Measurements from ENCODE around the gene RAPGEFL1.
"Not testable (repeated sequence)": the region's sequence is repeated elsewhere in the genome, so short reads cannot be mapped to it uniquely, and the experiment has no call there.

Gene RAPGEFL1

DNA sequence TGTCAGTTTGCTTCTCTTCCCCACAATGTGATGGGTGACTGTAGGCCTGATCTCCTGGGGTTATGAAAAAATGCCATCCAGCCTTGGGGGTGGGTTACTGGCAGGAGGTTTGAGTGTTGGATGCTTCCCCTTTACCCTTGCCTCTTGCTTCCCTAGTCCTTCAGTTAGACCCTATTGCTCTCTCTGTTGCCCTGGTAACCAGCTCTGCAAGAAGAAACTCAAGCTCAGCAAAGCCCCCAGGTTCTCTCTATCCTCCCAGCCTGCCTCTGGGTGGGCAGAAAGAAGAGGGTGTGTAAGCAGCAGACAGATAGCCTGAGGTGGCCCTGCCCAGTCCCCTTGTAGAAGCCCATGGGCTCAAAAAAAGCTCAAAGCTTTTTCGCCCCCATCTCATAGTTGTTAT, 2.8 kb upstream of the RAPGEFL1 start:
- no peak for DNase-seq

DNA sequence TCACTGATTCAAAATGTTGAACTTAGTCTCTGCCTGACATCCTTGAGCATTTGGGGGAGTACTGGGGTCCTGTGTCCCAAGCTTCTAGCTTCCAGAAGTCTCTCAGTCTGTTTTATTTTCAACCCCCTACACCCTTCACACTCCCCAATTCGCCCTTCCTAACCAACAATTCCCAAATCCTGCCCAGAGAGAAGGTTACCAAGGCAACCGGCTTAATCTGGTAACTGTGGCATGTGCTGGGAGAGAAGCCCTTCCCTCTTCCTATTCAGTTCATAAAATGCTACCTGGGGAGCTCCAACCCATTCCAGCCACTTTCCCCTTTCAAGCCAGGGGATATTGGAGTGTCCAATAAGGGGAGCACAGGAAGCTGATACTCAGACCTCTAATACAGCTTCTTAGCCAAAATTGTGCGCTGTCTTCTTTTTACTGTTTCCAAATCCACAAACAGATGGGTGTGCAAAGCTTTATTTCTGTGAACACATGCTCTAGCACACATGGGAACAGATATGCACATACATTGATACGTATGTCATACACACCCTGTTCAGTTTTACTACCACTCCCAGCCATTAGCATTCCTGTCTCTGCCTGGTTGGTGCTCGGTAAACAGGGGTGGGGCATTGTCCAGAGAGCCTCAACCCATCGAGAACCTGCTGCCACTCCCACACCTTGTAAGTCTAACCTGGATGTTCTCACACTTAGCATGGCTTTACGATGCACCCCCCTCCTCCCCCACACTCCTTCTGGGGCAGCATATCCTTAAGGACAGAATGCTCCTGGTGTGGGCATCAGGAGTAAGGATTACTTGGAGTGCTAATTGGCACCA, 1.1 kb upstream of the RAPGEFL1 start:
- no peak for DNase-seq

DNA sequence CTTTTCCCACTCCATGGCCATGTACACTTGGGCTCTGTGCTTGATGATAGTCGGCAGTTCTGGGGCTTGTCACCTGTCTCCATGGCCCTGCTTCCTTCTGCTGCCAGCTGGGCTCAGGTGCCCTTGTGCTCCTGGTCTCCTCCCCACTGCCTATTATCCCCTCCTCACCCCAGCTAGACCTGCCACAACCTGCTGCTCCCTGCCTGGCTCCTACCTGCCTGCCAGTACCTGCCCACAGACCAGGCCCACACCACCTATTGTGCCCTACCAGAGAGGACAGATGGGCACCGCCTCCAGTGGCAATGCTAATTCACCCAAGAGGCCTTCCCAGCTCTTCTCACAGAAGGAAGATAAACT, 538 bp upstream of the RAPGEFL1 start:
- no peak for DNase-seq

DNA sequence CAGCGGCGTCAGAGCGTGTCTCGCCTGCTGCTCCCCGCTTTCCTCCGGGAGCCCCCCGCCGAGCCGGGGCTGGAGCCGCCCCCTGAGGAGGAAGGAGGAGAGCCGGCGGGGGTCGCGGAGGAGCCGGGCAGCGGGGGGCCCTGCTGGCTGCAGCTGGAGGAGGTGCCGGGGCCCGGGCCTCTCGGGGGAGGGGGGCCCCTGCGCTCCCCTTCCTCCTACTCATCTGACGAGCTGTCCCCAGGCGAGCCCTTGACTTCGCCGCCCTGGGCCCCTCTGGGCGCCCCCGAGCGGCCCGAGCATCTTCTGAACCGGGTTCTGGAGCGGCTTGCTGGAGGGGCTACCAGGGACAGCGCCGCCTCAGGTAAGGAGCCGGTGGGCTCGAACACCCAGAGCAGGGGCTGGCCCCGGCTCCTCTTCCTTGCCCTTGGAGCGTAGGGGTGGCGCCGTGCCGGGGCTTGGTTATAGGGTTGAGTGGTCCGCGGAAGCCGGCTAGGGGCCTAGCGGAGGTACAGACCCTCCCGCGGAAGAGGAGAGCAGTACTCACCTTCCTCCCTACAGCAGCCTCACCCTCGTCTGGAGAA, 841 bp downstream of the RAPGEFL1 start:
- DNase-seq = no peak

DNA sequence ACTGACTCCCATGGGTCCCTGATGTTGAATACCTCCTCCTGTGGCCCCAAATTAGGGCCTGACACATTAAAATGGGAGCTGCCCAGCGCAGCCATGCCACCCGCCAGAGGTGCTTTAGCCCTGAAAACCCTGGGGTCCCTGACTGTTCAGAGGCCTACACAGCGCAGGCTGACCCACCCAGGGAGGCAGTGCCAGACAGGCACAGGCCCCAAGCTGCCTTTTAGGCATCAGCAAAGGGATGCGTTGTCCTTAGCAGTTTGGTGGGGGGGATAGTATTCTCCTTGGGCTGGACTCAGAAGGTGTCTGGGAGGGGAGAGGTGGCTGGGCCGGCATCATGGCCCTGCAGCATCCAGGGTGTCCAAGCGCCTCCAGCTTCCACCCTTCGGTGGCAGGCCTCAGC, 1.4 kb downstream of the RAPGEFL1 start:
- DNase-seq = no peak

DNA sequence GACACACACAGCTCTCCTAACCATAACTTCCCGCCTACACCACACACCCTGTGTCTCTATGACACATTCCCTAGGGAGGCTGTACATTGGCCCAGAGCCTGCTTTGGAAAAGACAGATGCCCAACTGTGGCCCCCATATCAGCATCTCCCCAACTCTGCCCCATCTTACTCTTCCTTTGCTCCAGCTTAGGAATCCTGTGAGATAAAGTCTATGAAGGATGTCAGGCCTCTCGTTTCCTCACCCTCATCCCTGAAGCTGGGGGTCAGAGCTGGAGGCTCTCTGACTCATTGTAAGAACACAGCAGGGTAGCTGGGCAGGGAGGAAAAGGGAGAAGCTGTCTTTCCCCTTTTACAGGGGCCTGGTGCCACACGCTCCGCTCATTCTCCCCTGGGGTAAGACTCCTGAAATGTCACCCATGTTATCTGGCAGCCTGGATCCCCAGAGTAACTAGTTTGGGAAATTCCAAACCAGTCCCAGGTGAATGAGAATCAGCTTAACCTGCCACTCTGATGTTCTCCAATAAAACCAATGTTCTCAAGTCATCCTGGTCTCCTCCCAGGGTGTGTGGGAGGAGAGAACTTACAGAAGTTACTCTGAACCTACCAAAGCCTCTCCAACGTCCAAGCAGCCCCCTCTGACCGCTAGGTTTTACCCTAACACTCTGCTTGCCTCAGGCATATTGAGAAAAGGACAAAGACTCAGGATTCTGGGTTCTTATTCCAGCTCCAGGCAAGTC, 2.8 kb downstream of the RAPGEFL1 start:
- no peak for DNase-seq

DNA sequence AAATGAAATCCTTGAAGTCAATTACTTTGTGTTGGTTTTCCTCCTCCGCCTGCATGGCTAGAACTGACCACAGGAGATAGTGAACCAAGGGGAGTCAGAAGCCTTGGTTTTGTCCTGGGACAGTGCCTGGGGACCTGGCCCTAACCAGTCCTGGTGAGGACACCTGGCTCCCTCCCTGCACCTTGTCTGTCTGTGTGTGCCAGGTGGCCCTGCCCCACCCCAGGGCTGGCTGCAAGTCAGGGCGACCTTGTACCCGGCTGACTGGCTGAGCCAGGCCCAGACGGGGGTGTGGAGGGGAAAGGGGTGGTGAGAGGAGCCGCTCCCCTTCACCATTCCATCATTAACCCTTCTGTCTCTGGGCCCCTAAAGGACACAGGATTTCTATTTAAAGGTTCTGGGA, 3.4 kb downstream of the RAPGEFL1 start:
- no peak for DNase-seq

DNA sequence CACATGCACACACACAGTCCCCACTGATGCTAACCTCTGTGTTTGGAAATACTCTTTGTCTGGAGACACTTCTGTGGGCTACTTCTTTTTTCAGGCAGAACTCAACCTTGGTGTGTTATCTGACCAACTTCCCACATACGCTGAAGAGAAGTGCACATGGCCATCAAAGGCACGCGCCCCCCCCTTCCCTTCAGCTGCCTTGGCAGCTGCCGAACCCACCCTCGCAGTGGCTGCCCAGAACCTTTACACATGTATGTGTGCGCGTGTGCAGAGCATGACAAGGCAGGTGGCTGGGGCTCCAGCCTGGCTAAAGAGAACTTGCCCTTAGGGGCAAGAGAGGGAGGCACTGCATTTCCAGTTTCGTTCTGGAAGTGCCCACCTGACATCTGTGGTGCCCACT, 3.9 kb downstream of the RAPGEFL1 start:
- DNase-seq = no peak

DNA sequence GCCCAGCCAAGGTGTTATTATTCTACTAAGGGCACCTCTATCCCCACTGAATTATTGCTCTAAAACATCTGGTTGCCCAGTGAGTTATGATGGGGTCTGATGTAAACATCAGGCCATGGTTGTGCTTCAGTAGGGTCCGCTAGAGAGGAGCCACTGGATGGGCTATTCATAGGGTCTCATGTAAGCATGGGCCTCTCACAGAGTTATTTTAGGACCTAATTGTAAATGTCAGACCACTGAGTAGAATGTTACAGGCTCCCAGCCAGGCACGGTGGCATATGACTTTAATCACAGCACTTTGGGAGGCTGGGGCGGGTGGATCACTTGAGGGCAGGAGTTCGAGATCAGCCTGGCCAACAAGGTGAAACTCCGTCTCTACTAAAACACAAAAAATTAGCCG, 5.3 kb downstream of the RAPGEFL1 start:
- no peak for DNase-seq

DNA sequence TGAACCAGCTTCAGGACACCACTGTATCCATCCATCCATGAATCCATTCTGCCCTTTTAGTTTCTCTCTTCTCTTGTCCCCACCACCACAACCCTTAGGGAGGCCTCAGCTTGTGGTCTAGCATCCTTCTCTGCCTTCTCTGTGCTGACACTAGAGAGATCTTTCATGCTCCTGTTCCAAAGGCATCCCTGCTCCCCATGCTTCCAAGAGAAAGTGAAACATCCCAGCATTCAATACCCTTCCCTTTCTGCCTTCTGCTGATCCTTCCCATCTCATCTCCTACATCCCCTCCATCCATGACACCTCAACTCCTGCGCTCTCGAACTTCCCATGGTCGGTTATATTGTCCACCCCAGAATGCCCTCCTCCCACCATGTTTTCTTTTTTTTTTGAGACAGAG, 10.0 kb downstream of the RAPGEFL1 start:
- no peak for DNase-seq

DNA sequence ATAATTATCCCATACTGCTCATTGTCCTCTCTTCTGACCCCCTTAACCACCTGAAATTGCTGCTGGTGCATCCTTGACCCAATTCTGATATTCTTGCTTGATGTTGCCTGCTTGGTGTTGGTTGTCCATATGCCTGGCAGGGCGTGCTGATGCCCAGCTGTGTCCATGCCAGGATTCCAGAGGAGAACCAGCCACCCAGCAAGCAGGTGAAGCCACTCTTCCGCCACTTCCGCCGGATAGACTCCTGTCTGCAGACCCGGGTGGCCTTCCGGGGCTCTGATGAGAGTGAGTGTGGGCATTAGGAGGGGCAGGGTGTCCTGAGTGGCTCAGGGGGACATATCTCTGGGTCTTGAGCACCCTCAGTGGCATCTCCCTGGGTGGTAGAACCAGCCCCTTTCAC, 11.4 kb downstream of the RAPGEFL1 start:
- DNase-seq = no peak

DNA sequence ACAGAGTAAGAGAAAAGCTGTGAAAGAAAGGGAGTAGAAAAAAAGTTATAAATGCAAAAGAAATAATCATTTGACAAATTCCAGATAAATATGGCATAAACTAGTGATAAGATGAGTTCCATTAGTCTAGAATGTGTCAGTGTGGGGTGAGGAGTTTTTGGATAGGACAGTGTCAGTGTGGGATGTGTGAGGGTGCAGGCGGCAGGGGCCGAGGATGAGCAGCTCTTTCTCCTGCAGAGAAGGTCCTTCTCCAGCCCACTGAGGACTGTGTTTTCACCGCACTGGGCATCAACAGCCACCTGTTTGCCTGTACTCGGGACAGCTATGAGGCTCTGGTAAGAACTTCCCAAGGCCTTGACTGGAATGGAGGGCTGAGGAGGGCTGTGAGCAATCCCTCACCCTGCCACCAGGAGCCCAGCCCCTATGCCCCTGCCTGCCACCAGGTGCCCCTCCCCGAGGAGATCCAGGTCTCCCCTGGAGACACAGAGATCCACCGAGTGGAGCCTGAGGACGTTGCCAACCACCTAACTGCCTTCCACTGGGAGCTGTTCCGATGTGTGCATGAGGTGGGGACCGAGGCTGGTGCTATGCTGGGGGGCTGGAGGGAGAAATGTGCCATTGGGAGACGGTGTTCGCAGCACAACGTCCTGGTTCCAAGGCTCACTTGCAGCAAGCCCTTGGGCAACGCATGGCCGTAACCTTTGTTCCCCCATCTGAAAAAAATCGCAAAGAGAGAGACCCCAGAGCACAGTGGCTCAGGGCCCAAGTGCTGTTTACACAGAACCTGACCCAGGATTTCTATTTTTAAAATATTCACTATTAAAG, 13.1 kb downstream of the RAPGEFL1 start:
- DNase-seq = peak; percentile 30

DNA sequence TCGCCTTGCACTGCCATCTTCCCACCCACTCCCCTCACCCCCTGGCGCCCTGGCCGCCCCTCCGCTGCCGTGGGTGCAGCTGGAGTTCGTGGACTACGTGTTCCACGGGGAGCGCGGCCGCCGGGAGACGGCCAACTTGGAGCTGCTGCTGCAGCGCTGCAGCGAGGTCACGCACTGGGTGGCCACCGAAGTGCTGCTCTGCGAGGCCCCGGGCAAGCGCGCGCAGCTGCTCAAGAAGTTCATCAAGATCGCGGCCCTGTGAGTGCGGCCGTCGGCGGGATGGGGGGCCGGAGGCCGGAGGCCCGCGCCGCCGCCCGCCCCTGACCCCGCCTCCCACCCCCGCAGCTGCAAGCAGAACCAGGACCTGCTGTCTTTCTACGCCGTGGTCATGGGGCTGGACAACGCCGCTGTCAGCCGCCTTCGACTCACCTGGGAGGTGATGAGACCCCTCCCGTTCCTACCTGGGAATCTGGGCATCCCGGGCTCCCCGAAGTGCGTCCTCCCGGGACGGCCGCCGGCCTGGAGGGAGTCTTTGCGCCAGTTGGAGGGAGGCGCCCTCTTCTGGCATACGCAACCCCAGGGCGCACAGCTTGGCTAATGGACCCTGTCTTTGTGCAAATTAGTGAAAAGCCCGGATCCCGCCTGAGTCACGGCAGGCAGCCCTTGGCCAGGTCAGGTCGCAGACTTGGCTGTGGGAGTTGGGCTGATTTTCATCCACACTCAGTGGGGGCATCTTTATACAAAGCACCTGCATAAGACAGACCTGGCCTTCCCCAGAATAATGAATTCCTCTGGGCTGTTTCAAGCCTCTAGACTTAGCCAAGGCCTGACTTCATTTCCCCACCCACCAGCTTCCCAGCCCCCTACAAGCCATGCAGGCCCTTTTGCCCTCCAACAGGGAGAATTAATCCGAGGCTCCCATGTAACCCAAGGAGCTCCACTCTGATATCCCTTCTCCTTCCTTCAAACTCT, 14.3 kb downstream of the RAPGEFL1 start:
- DNase-seq = peak; percentile 71

DNA sequence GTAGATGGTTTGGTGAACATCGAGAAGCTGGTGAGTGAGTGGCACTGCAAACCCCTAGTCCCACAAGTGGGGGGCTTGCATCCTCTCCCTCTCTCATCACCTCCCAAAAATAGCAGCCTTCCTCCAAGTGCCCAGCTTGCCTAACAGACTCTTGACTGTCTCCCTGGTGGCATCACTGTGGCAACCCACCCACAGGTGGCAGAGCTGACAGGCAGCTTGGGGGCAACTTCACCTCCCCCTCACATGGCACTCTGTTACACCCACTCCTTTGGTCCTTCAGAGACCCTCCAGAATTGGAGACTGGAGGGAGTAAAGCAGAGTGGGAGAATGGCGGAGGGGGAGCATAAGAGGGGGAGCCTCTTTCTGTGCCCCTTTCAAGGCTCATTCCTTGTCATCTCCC, 15.7 kb downstream of the RAPGEFL1 start:
- DNase-seq = no peak

DNA sequence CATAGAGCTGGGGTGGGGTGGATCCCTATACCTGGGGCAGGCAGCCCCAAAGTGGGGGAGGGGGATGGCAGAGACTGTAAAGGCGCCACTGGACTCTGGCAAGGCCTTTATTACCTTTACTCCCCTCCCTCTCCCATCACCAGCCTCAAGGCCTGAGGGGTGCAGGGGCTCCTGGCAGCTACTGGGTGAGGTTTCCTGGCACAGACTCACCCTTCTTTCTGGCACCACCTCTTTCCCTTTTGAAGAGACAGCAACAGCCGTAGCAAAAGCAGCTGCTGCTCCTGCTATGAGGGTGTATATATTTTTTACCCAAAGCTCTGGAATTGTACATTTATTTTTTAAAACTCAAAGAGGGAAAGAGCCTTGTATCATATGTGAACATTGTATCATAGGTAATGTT, 17.6 kb downstream of the RAPGEFL1 start:
- no peak for DNase-seq

DNA sequence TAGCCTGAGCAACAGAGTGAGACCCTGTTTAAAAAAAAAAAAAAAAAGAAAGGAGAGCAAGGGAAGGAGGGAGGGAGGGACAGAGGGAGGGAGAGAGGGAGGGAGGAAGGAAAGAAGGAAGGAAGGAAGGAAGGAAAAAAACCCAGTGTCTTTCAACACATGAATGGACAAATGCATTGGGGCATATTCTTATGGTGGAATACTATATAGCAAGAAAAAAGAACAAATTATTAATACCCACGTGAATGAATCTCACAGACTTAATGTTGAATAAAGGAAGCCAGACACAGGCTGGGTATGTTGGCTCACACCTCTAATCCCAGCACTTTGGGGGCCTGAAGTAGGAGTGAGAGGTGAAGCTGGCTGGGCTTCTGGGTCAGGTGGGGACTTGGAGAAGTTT, 20.3 kb downstream of the RAPGEFL1 start:
- no peak for DNase-seq

DNA sequence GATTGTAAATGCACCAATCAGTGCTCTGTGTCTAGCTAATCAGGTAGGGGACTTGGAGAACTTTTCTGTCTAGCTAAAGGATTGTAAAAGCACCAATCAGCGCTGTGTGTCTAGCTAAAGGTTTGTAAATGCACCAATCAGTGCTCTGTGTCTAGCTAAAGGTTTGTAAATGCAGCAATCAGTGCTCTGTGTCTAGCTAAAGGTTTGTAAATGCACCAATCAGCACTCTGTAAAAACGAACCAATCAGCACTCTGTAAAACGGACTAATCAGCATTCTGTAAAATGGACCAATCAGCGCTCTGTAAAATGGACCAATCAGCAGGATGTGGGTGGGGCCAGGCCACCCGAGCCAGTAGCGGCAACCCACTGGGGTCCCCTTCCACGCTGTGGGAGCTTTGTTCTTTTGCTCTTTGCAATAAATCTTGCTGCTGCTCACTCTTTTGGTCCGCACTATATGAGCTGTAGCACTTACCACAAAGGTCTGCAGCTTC, 20.7 kb downstream of the RAPGEFL1 start:
- DNase-seq = not testable (repeated sequence)

DNA sequence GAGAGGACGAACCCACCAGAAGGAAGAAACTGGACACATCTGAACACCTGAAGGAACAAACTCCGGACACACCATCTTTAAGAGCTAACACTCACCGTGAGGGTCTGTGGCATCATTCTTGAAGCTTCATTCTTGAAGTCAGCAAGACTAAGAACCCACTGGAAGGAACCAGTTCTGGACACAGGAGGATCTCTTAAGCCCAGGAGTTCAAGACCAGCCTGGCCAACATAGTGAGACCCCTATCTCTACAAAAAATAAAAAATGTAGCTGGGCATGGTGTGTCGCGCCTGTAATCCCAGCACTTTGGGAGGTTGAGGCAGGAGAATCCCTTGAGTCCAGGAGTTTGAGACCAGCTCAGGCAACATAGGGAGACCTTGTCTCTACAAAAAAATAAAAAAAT, 21.3 kb downstream of the RAPGEFL1 start:
- DNase-seq = no peak

DNA sequence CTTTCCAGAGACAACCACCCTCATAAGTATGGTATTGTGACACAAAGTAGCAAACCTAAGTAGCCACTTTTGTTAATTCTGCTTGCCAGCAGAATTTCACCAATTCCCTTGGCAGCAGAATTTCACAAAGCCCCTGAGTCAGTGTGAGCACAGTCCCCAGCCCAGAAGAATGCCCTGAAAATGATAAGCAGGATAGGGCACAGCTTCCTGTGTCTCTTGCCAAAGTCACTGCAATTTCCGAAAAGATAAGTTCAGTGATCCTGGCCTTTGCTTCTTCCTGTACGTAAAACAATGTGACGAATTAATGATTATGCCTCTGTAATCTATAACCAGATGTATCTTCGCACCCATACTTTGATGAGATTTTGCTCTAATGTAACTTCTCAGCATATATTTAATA, 25.9 kb downstream of the RAPGEFL1 start:
- no peak for DNase-seq

DNA sequence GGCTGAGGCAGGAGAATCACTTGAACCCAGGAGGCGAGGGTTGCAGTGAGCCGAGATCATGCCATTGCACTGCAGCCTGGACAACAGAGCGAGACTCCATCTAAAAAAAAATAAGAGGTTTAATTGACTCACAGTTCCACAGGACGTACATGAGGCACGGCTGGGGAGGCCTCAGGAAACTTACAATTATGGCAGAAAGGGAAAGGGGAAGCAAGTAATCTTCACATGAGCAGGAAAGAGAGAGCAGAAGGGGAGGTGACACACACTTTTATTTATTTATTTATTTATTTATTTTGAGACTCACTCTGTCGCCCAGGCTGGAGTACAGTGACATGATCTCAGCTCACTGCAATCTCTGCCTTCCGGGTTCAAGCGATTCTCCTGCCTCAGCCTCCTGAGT, 28.9 kb downstream of the RAPGEFL1 start:
- DNase-seq = not testable (repeated sequence)

DNA sequence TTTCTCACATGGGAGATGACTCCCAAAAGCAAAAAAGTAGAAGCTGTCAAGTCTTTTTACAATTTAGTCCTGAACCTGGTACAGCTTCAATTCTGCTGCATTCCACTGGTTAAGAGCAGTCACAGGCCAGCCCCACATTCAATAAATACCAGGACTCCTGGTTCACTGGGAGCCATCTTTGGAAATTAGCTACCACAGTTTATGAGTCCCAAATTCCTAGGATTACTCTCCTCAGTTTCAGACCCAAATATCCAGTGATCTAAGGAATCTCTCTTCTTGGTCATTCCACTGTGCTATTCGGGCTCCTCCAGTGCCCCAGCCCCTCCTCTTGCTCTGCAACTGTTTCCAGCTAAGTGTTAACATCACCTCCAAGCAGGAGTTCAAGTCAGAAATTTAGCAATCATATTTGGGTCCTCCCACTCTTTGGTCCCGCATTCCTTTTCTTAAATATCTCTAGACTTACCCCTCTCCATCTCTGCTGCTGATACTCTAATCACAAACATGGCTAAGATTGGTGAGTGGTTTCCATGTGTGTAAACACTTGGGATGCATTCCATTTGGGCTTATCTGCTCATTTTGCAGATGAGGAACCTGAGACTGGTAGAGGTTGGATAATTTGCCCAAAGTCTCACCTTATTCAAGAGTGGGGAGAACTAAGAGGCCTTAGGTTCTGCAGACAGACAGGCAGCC, 32.3 kb downstream of the RAPGEFL1 start:
- DNase-seq = no peak

Measured in NCI-H526 treated with DMSO at 0.1 percent for 48 hours (cell line).